HG02885 (cell line): ENCODE results near the gene CYTH2.
"Not testable (repeated sequence)": the region's sequence is repeated elsewhere in the genome, so short reads cannot be mapped to it uniquely, and the experiment has no call there.

Source experiments
- ATAC-seq: cut with Tn5 transposase; IDR thresholded peaks from one replicate; pipeline ENCODE4 v1.9.1; 2021; ENCODE audit warnings: mild to moderate bottlenecking; ENCODE audit not compliant: unreplicated experiment, poor library complexity

Gene CYTH2

GRCh38 chr19:48476176-48476575 lies 7.0 kb downstream of the CYTH2 start:
- ATAC-seq = no peak

GRCh38 chr19:48477067-48477685 lies 8.0 kb downstream of the CYTH2 start:
- ATAC-seq = no peak

GRCh38 chr19:48477698-48478338 lies 8.6 kb downstream of the CYTH2 start:
- no peak for ATAC-seq

GRCh38 chr19:48478339-48479256 lies 9.4 kb downstream of the CYTH2 start:
- no peak for ATAC-seq

- ATAC-seq = no peak
These were observed 10.5 kb downstream of the CYTH2 start for GRCh38 chr19:48479686-48480085.

GRCh38 chr19:48480183-48480557 lies 11.0 kb downstream of the CYTH2 start:
- no peak for ATAC-seq

- no peak for ATAC-seq
These were observed 11.7 kb downstream of the CYTH2 start for GRCh38 chr19:48480558-48481500.

- no peak for ATAC-seq
These were observed 12.9 kb downstream of the CYTH2 start for GRCh38 chr19:48481846-48482639.

GRCh38 chr19:48483301-48483700 lies 14.1 kb downstream of the CYTH2 start:
- no peak for ATAC-seq

GRCh38 chr19:48484247-48484893 lies 15.2 kb downstream of the CYTH2 start:
- no peak for ATAC-seq

GRCh38 chr19:48484931-48485612 lies 15.9 kb downstream of the CYTH2 start:
- ATAC-seq = no peak

- not testable (repeated sequence) for ATAC-seq
These were observed 17.5 kb downstream of the CYTH2 start for GRCh38 chr19:48486706-48487105.

- ATAC-seq = no peak
These were observed 18.4 kb downstream of the CYTH2 start for GRCh38 chr19:48487544-48487943.

- no peak for ATAC-seq
These were observed 18.8 kb downstream of the CYTH2 start for GRCh38 chr19:48487948-48488347.

- not testable (repeated sequence) for ATAC-seq
These were observed 19.3 kb downstream of the CYTH2 start for GRCh38 chr19:48488478-48488877.

GRCh38 chr19:48489608-48490216 lies 20.5 kb downstream of the CYTH2 start:
- no peak for ATAC-seq

GRCh38 chr19:48490981-48491792 lies 22.0 kb downstream of the CYTH2 start:
- no peak for ATAC-seq
